ENCODE measurements around the gene CFAP65. TPM values are rescaled to one million over a fixed set of nuclear protein-coding genes. Genes with fewer than 3 reads are reported as not detected.

Gene CFAP65
- total RNA-seq, 1 donor from 2014 or later, result not detected

- no peak overlapping the region for H3K27ac ChIP-seq
- peaks cover 0 to 21% of the 10 kb centered on the region in 2 donors for H3K36me3 ChIP-seq
- intact Hi-C loops (cut with DNase I), result no loop called here
These were observed 39.8 kb upstream of the CFAP65 start for GRCh38 chr2:219081096-219081495.

GRCh38 chr2:219079417-219079816 is 38.1 kb upstream of the CFAP65 start:
- peaks cover 0 to 31% of the 10 kb centered on the region in 2 donors for H3K36me3 ChIP-seq

More at GRCh38 chr2:219081096-219081495, 39.8 kb upstream of the CFAP65 start:
- no peak for TF ChIP-seq CTCF (IDR thresholded peaks at IDR 0.05)
- TF ChIP-seq POLR2A (IDR thresholded peaks at IDR 0.05), result no peak
- no peak for TF ChIP-seq POLR2AphosphoS5 (IDR thresholded peaks at IDR 0.05; ENCODE audit: insufficient read depth in 1 of 2, low read depth in 1 of 2)
- H3K27me3 ChIP-seq, result no peaks in the 10 kb centered on the region
- H3K4me1 ChIP-seq, result peaks cover 4% of the 10 kb centered on the region
- H3K4me3 ChIP-seq, result no peak overlapping the region
- H3K9me3 ChIP-seq, result no peaks in the 10 kb centered on the region
- DNase-seq (ENCODE audit: extremely low spot score in 2 of 2), result no peak

GRCh38 chr2:219078951-219079350 is 37.6 kb upstream of the CFAP65 start:
- H3K27ac ChIP-seq, result no peak overlapping the region
- TF ChIP-seq POLR2A (IDR thresholded peaks at IDR 0.05), result no peak
- TF ChIP-seq POLR2AphosphoS5 (IDR thresholded peaks at IDR 0.05; ENCODE audit: insufficient read depth in 1 of 2, low read depth in 1 of 2), result no peak
- no peak for TF ChIP-seq CTCF (IDR thresholded peaks at IDR 0.05)
- H3K36me3 ChIP-seq, result peaks cover 0 to 31% of the 10 kb centered on the region in 2 donors
- H3K4me1 ChIP-seq, result peaks cover 4% of the 10 kb centered on the region
- intact Hi-C loops (cut with DNase I), result no loop called here
- no peak for DNase-seq (ENCODE audit: extremely low spot score in 2 of 2)
- no peaks in the 10 kb centered on the region for H3K27me3 ChIP-seq
- H3K4me3 ChIP-seq, result no peak overlapping the region
- H3K9me3 ChIP-seq, result no peaks in the 10 kb centered on the region

More at GRCh38 chr2:219079417-219079816, 38.1 kb upstream of the CFAP65 start:
- intact Hi-C loops (cut with DNase I), result no loop called here
- no peak for DNase-seq (ENCODE audit: extremely low spot score in 2 of 2)
- no peak overlapping the region for H3K4me3 ChIP-seq
- H3K4me1 ChIP-seq, result peaks cover 4% of the 10 kb centered on the region
- H3K27ac ChIP-seq, result no peak overlapping the region
- TF ChIP-seq POLR2AphosphoS5 (IDR thresholded peaks at IDR 0.05; ENCODE audit: insufficient read depth in 1 of 2, low read depth in 1 of 2) (no peak), POLR2A (IDR thresholded peaks at IDR 0.05) (no peak), CTCF (IDR thresholded peaks at IDR 0.05) (no peak)
- H3K9me3 ChIP-seq, result no peaks in the 10 kb centered on the region
- no peaks in the 10 kb centered on the region for H3K27me3 ChIP-seq

- Histone ChIP-seq H3K4me1 (peaks cover 4% of the 10 kb centered on the region), H3K36me3 (peaks cover 0 to 31% of the 10 kb centered on the region in 2 donors), H3K27ac (no peak overlapping the region), H3K4me3 (no peak overlapping the region), H3K27me3 (no peaks in the 10 kb centered on the region), H3K9me3 (no peaks in the 10 kb centered on the region)
- TF ChIP-seq CTCF (IDR thresholded peaks at IDR 0.05), result no peak
- TF ChIP-seq POLR2AphosphoS5 (IDR thresholded peaks at IDR 0.05; ENCODE audit: insufficient read depth in 1 of 2, low read depth in 1 of 2), result no peak
- TF ChIP-seq POLR2A (IDR thresholded peaks at IDR 0.05), result no peak
- no peak for DNase-seq (ENCODE audit: extremely low spot score in 2 of 2)
- intact Hi-C loops (cut with DNase I), result no loop called here
These were observed 36.8 kb upstream of the CFAP65 start for GRCh38 chr2:219078126-219078525.

- Histone ChIP-seq H3K9me3 (no peaks in the 10 kb centered on the region), H3K4me1 (no peaks in the 10 kb centered on the region), H3K4me3 (no peak overlapping the region), H3K36me3 (peaks cover 0 to 31% of the 10 kb centered on the region in 2 donors), H3K27me3 (no peaks in the 10 kb centered on the region), H3K27ac (no peak overlapping the region)
- TF ChIP-seq POLR2AphosphoS5 (IDR thresholded peaks at IDR 0.05; ENCODE audit: insufficient read depth in 1 of 2, low read depth in 1 of 2), result no peak
- no peak for TF ChIP-seq CTCF (IDR thresholded peaks at IDR 0.05)
- TF ChIP-seq POLR2A (IDR thresholded peaks at IDR 0.05), result no peak
- intact Hi-C loops (cut with DNase I), result no loop called here
- DNase-seq (ENCODE audit: extremely low spot score in 2 of 2), result no peak
These were observed 34.9 kb upstream of the CFAP65 start for GRCh38 chr2:219076253-219076652.

All from vagina (tissue), 2 donors.